Naive thymus-derived CD4-positive, alpha-beta T cell (primary cell): ENCODE results near the gene FUT4. TPM values are rescaled to one million over a fixed set of nuclear protein-coding genes. Genes with fewer than 3 reads are reported as not detected.
A peak's percentile ranks its signal among the peaks of the same experiment; 100 is the strongest.

Experiments
- ATAC-seq: fragments of 150-1000 bp; cut with Tn5 transposase; 2 replicates; pipeline ENCODE4 v1.10.0; 2021; ENCODE audit warnings: mild to moderate bottlenecking, moderate library complexity
- CTCF ChIA-PET: fragments of 350-600 bp; sonication (Branson Sonifier 250); formaldehyde crosslinking; loops from one replicate; lab custom pipeline; 2021; ENCODE audit warnings: antibody characterized with exemption; lab: Charles Lee
- POLR2A ChIA-PET: fragments of 350-600 bp; sonication (Branson Sonifier 250); formaldehyde crosslinking; loops from one replicate; lab custom pipeline; 2021; ENCODE audit warnings: antibody characterized with exemption, inconsistent platforms; lab: Charles Lee
- DNase-seq, 9 donors: peaks; one replicate each; pipeline versions ENCODE4 v3.0.0 to v3.0.0-alpha.2; 2020 to 2022; ENCODE audit warnings: mixed read lengths in 1 of 9
- H3K27ac ChIP-seq: one replicate; pipeline ENCODE4 v1.7.0; 2013; ENCODE audit warnings: mild to moderate bottlenecking, low read depth, low read length, moderate library complexity
- H3K27me3 ChIP-seq, 2 donors: one replicate each; pipeline ENCODE4 v1.7.0; 2013; ENCODE audit warnings: low read length in 2 of 2, mild to moderate bottlenecking in 2 of 2, moderate library complexity in 2 of 2; ENCODE audit not compliant: control insufficient read depth in 2 of 2, insufficient read depth in 2 of 2
- H3K36me3 ChIP-seq, 3 experiments: 1 replicate in 2 of 3; 2 replicates in 1 of 3; pipeline ENCODE4 v1.7.0; 2013; ENCODE audit warnings: low read length in 3 of 3, mild to moderate bottlenecking in 3 of 3, moderate library complexity in 1 of 3; ENCODE audit not compliant: insufficient read depth in 3 of 3, control insufficient read depth in 2 of 3
- H3K4me1 ChIP-seq, 2 donors: one replicate each; pipeline ENCODE4 v1.7.0; 2013; ENCODE audit warnings: low read length in 2 of 2, mild to moderate bottlenecking in 2 of 2, moderate library complexity in 1 of 2; ENCODE audit not compliant: control insufficient read depth in 2 of 2, insufficient read depth in 2 of 2
- H3K4me3 ChIP-seq: 2 replicates; pipeline ENCODE4 v1.7.0; 2013; ENCODE audit warnings: mild to moderate bottlenecking, low read length
- H3K9me3 ChIP-seq, 3 experiments: 1 replicate in 2 of 3; 2 replicates in 1 of 3; pipeline ENCODE4 v1.7.0; 2013; ENCODE audit warnings: low read length in 3 of 3; ENCODE audit not compliant: control insufficient read depth in 2 of 3
- H3K27ac Mint-ChIP-seq, 9 donors: one replicate each; pipeline ENCODE4 v1.8.0; 2020 to 2022; ENCODE audit warnings: mixed read lengths in 9 of 9, mild to moderate bottlenecking in 8 of 9, moderate library complexity in 5 of 9, inconsistent platforms in 2 of 9
- H3K27me3 Mint-ChIP-seq, 5 donors: one replicate each; pipeline ENCODE4 v1.8.0; 2021 to 2022; ENCODE audit warnings: mixed read lengths in 5 of 5, mild to moderate bottlenecking in 1 of 5
- H3K36me3 Mint-ChIP-seq, 5 donors: one replicate each; pipeline ENCODE4 v1.8.0; 2020 to 2022; ENCODE audit warnings: mixed read lengths in 5 of 5, mild to moderate bottlenecking in 3 of 5, inconsistent platforms in 1 of 5
- H3K4me1 Mint-ChIP-seq, 7 donors: one replicate each; pipeline ENCODE4 v1.8.0; 2020 to 2022; ENCODE audit warnings: mixed read lengths in 7 of 7, mild to moderate bottlenecking in 3 of 7, inconsistent platforms in 1 of 7
- H3K4me3 Mint-ChIP-seq, 10 donors: one replicate each; pipeline ENCODE4 v1.8.0; 2020 to 2022; ENCODE audit warnings: mild to moderate bottlenecking in 10 of 10, mixed read lengths in 10 of 10, moderate library complexity in 6 of 10, inconsistent platforms in 2 of 10
- H3K9me3 Mint-ChIP-seq, 11 donors: one replicate each; pipeline ENCODE4 v1.8.0; 2020 to 2022; ENCODE audit warnings: mixed read lengths in 11 of 11, mild to moderate bottlenecking in 4 of 11, inconsistent platforms in 1 of 11, moderate library complexity in 1 of 11
- intact Hi-C, 2 donors: fragments of 100-400 bp; cut with micrococcal nuclease; formaldehyde crosslinking; loops; one replicate each; pipeline ENCODE4 v1.15.1; 2023
- polyA plus RNA-seq, 2 donors: library from polyadenylated mRNA; unstranded; fragments of 300-500 nt; fragmentation: Illumina TruSeq; gene quantifications; one replicate each; pipeline ENCODE4 v1.2.3, GENCODE V29; 2021
- total RNA-seq, 6 experiments: library from RNA in 5 of 6; stranded (reverse) in 5 of 6; gene quantifications; 1 replicate in 5 of 6; 2 replicates in 1 of 6; pipeline ENCODE4 v1.2.3 and lab custom pipeline; 2021 to 2026

The FUT4 gene
- total and polyA plus RNA-seq, 7 experiments from 2014 or later: 1.4 to 10.2 (median 6.1) TPM

DNA sequence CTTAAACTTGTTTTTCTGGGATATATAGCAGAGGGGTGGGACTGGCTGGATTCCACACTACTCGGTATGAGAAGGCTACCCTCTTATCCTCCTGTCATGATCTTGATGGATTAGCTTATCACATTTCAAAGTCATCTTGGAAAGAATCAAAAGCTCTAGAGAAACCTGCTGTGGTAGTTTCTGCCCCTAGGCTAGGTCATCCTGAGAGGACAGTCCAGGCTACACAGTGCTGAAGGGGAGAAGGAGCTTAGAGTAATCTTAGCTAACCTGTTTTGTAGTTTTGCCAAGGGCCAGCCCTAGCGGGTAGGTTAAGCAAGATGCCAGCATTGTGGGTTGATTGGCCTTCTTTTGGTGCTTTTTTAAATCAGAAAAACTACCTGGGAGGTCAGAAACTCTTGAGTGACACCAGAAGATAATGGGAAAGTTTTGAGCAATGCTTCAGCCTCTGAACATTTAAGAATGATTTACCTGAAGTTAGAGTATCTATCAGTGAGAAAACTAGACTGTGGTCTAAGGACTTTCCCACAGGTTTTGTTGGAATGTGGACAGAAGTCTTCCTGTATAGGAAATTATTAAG, 44.7 kb downstream of the FUT4 start:
- Mint-ChIP-seq H3K4me1 (no peaks in the 10 kb centered on the region), H3K27ac (no peak overlapping the region), H3K9me3 (no peaks in the 10 kb centered on the region), H3K4me3 (no peak overlapping the region), H3K36me3 (peaks cover 0 to 12% (median 7%) of the 10 kb centered on the region in 5 donors), H3K27me3 (peaks cover 0 to 6% (median 0%) of the 10 kb centered on the region in 5 donors)
- Histone ChIP-seq H3K9me3 (no peaks in the 10 kb centered on the region), H3K36me3 (no peaks in the 10 kb centered on the region), H3K27ac (no peak overlapping the region), H3K4me3 (no peak overlapping the region), H3K27me3 (no peaks in the 10 kb centered on the region), H3K4me1 (no peaks in the 10 kb centered on the region)
- DNase-seq (no peak), ATAC-seq (no peak)
- intact Hi-C loops: no loop called here
- CTCF ChIA-PET: no interaction called here
- POLR2A ChIA-PET: interaction anchor here (0.5 kb wide), 1 partner anchor 101 kb away, joined by 3 read pairs; no protein-coding TSS in a partner anchor

- Histone ChIP-seq H3K4me3 (no peak overlapping the region), H3K36me3 (no peaks in the 10 kb centered on the region), H3K9me3 (no peaks in the 10 kb centered on the region), H3K27ac (no peak overlapping the region), H3K27me3 (no peaks in the 10 kb centered on the region), H3K4me1 (no peaks in the 10 kb centered on the region)
- Mint-ChIP-seq H3K9me3 (no peaks in the 10 kb centered on the region), H3K4me1 (no peaks in the 10 kb centered on the region), H3K27ac (no peak overlapping the region), H3K27me3 (peaks cover 0 to 6% (median 0%) of the 10 kb centered on the region in 5 donors), H3K4me3 (no peak overlapping the region), H3K36me3 (peaks cover 0 to 9% (median 7%) of the 10 kb centered on the region in 5 donors)
- ChIA-PET CTCF (no interaction called here), POLR2A (no interaction called here)
- ATAC-seq (no peak), DNase-seq (no peak)
- intact Hi-C loops: no loop called here
Measured at GRCh38 chr11:94590352-94591041, 46.8 kb downstream of the FUT4 start.

GRCh38 chr11:94593030-94593429, 49.3 kb downstream of the FUT4 start:
- no peak overlapping the region for H3K27ac Mint-ChIP-seq
- H3K4me3 Mint-ChIP-seq: no peak overlapping the region
- H3K27ac ChIP-seq: no peak overlapping the region
- intact Hi-C loops: no loop called here
- DNase-seq (no peak), ATAC-seq (no peak)
- peaks cover 0 to 17% (median 7%) of the 10 kb centered on the region in 5 donors for H3K36me3 Mint-ChIP-seq
- H3K9me3 ChIP-seq: no peaks in the 10 kb centered on the region
- no peaks in the 10 kb centered on the region for H3K36me3 ChIP-seq
- ChIA-PET CTCF (no interaction called here), POLR2A (no interaction called here)
- no peaks in the 10 kb centered on the region for H3K27me3 ChIP-seq
- H3K4me3 ChIP-seq: no peak overlapping the region
- no peaks in the 10 kb centered on the region for H3K4me1 ChIP-seq
- no peaks in the 10 kb centered on the region for H3K9me3 Mint-ChIP-seq
- H3K4me1 Mint-ChIP-seq: no peaks in the 10 kb centered on the region
- H3K27me3 Mint-ChIP-seq: peaks cover 0 to 6% (median 0%) of the 10 kb centered on the region in 5 donors

DNA sequence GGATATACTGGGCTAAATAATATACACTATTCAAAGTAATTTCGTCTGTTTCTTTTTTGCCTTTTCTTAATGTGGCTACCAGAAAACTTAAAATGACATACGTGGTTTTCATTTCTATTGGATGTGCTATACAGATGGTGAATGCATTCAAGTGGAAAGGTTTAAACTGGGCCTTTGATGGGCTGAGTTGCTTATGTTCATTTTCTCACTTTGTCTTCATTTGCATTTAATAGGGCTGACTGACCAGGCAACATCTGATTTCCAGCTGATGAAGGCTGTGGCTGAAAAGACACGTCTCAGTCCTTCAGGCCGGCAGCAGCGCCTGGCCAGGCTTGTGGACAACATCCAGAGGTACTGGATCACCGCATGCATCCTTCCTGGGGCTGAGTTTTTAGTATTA, 51.4 kb downstream of the FUT4 start:
- no peak overlapping the region for H3K4me3 ChIP-seq
- Mint-ChIP-seq H3K27me3 (peaks cover 0 to 6% (median 0%) of the 10 kb centered on the region in 5 donors), H3K27ac (no peak overlapping the region), H3K36me3 (peaks cover 0 to 28% (median 6%) of the 10 kb centered on the region in 5 donors), H3K9me3 (peaks cover 0 to 5% (median 0%) of the 10 kb centered on the region in 11 donors), H3K4me3 (no peak overlapping the region), H3K4me1 (no peaks in the 10 kb centered on the region)
- intact Hi-C loops: no loop called here
- POLR2A ChIA-PET: no interaction called here
- H3K27ac ChIP-seq: no peak overlapping the region
- ATAC-seq (no peak), DNase-seq (no peak)
- no peaks in the 10 kb centered on the region for H3K4me1 ChIP-seq
- H3K27me3 ChIP-seq: no peaks in the 10 kb centered on the region
- CTCF ChIA-PET: no interaction called here
- H3K36me3 ChIP-seq: no peaks in the 10 kb centered on the region
- no peaks in the 10 kb centered on the region for H3K9me3 ChIP-seq

- peaks cover 0 to 3% (median 0%) of the 10 kb centered on the region in 5 donors for H3K27me3 Mint-ChIP-seq
- no peaks in the 10 kb centered on the region for H3K27me3 ChIP-seq
- ATAC-seq (peak; percentile 27), DNase-seq (no peak)
- peaks cover 0 to 3% (median 0%) of the 10 kb centered on the region in 7 donors for H3K4me1 Mint-ChIP-seq
- H3K4me1 ChIP-seq: no peaks in the 10 kb centered on the region
- H3K4me3 ChIP-seq: no peak overlapping the region
- ChIA-PET POLR2A (no interaction called here), CTCF (no interaction called here)
- H3K36me3 Mint-ChIP-seq: peaks cover 0 to 26% (median 6%) of the 10 kb centered on the region in 5 donors
- no peak overlapping the region for H3K27ac ChIP-seq
- H3K27ac Mint-ChIP-seq: no peak overlapping the region
- H3K4me3 Mint-ChIP-seq: no peak overlapping the region
- H3K9me3 Mint-ChIP-seq: peaks cover 0 to 7% (median 0%) of the 10 kb centered on the region in 11 donors
- H3K9me3 ChIP-seq: no peaks in the 10 kb centered on the region
- intact Hi-C loops: loop anchor here (1.0 kb wide), 1 partner anchor 79 kb away; no protein-coding TSS in a partner anchor
- no peaks in the 10 kb centered on the region for H3K36me3 ChIP-seq
Measured at GRCh38 chr11:94597896-94598295, 54.2 kb downstream of the FUT4 start.

Other genes with a start within 250 kb of the FUT4 start
- gene IZUMO1R, start 239.3 kb upstream of the FUT4 start, total RNA-seq: not detected
- not detected for gene IZUMO1R, start 239.3 kb upstream of the FUT4 start, polyA plus RNA-seq
- gene GPR83, start 142.5 kb upstream of the FUT4 start, total RNA-seq: under 1 TPM in 3 of 5 experiments, not detected in 2; 0.05 to 0.27 (median 0.12) TPM
- gene GPR83, start 142.5 kb upstream of the FUT4 start, polyA plus RNA-seq: under 1 TPM in 1 of 2 donors, not detected in 1; 0.08 TPM
- gene MRE11, start 50.1 kb upstream of the FUT4 start, total RNA-seq: 10 to 100 TPM; 19.0 to 45.5 (median 40.1) TPM
- gene MRE11, start 50.1 kb upstream of the FUT4 start, polyA plus RNA-seq: 10 to 100 TPM; 11.8 to 15.6 TPM
- gene ANKRD49, start 49.9 kb upstream of the FUT4 start, total RNA-seq: 10 to 100 TPM; 25.6 to 64.4 (median 44.5) TPM
- gene ANKRD49, start 49.9 kb upstream of the FUT4 start, polyA plus RNA-seq: 10 to 100 TPM; 17.1 to 32.7 TPM
- not detected for gene C11orf97, start 31.5 kb upstream of the FUT4 start, total RNA-seq
- gene C11orf97, start 31.5 kb upstream of the FUT4 start, polyA plus RNA-seq: not detected
- 1 to 10 TPM in 4 of 5 experiments, under 1 TPM in 1; 0.80 to 3.1 (median 1.5) TPM for gene PIWIL4, start 23.4 kb downstream of the FUT4 start, total RNA-seq
- gene PIWIL4, start 23.4 kb downstream of the FUT4 start, polyA plus RNA-seq: under 1 TPM; 0.59 to 0.90 TPM
- 1 to 10 TPM in 1 of 5 experiments, under 1 TPM in 3, not detected in 1; 0.05 to 6.3 (median 0.39) TPM for gene AMOTL1, start 224.4 kb downstream of the FUT4 start, total RNA-seq
- gene AMOTL1, start 224.4 kb downstream of the FUT4 start, polyA plus RNA-seq: under 1 TPM in 1 of 2 donors, not detected in 1; 0.07 TPM